Fibroblast of skin of right biceps (primary cell): Measurements from ENCODE around the gene TMOD2.

Source experiments
- DNase-seq: peaks from one replicate; pipeline ENCODE4 v3.0.0-alpha.2; 2013

Gene TMOD2

GRCh38 chr15:51863131-51863530, 111.7 kb downstream of the TMOD2 start:
- DNase-seq: no peak

- no peak for DNase-seq
Measured at GRCh38 chr15:51864408-51865056, 113.1 kb downstream of the TMOD2 start.

GRCh38 chr15:51865317-51865716, 113.9 kb downstream of the TMOD2 start:
- DNase-seq: no peak
